Pancreas (tissue), 10 donors: ENCODE data around the gene PITPNM3. TPM values are rescaled to one million over a fixed set of nuclear protein-coding genes. Genes with fewer than 3 reads are reported as not detected.

Source experiments
- ATAC-seq, 4 donors: fragments of 200-7000 bp; cut with Tn5 transposase; one replicate each; pipeline versions ENCODE4 v1.8.0 to v1.9.1; 2020; ENCODE audit warnings: mild to moderate bottlenecking in 4 of 4, moderate library complexity in 4 of 4
- DNase-seq, 6 donors: peaks; one replicate each; pipeline ENCODE4 v3.0.0-alpha.2; 2020
- FAIRE-seq: peaks from 2 replicates; lab custom pipeline; 2012; peaks lifted over from hg19 to GRCh38; lab: Jason Lieb, UNC
- H3K27ac ChIP-seq, 4 donors: fragments of 200-600 bp; sonication (generic); 1 replicate in 3 of 4; 2 replicates in 1 of 4; pipeline versions ENCODE4 v1.5.0 to v1.8.0; 2020
- H3K27me3 ChIP-seq, 4 donors: fragments of 200-600 bp; one replicate each; pipeline ENCODE4 v1.8.0; 2021
- H3K36me3 ChIP-seq, 3 donors: fragments of 200-600 bp; sonication (generic) in 1 of 3; one replicate each; pipeline versions ENCODE4 v1.5.0 to v1.8.0; 2020 to 2021
- H3K4me1 ChIP-seq, 3 donors: fragments of 200-600 bp; one replicate each; pipeline ENCODE4 v1.8.0; 2021
- H3K4me3 ChIP-seq, 4 donors: fragments of 200-600 bp; sonication (generic) in 2 of 4; one replicate each; pipeline versions ENCODE4 v1.5.0 to v1.8.0; 2020 to 2021
- H3K9me3 ChIP-seq, 4 donors: fragments of 200-600 bp; one replicate each; pipeline ENCODE4 v1.8.0; 2021
- WGBS, 2 donors: extraction: QIAGEN DNeasy Blood & Tissue Kit; methylation state at CpG; one replicate each; pipeline ENCODE4 v1.1.7; 2013; 5-methylcytosine and 5-hydroxymethylcytosine counted together
- intact Hi-C, 3 donors: fragments of 100-400 bp; cut with DNase I; formaldehyde crosslinking; loops; one replicate each; pipeline versions ENCODE4 v1.11.1 to v1.14.2; 2022
- polyA plus RNA-seq, 2 donors: library from polyadenylated mRNA; stranded (reverse); fragments of 200-250 nt; gene quantifications; one replicate each; pipeline ENCODE4 v1.2.3, GENCODE V29; 2013
- total RNA-seq, 6 donors: library from RNA; stranded (reverse); fragmentation: NEBNext Ultra II Directional in 4 of 6; extraction: Animal tissue kit (Norgen Biotek cat#: 25700) in 4 of 6; gene quantifications; one replicate each; pipeline versions ENCODE4 v1.2.1 to v1.2.4, GENCODE V29; 2021 to 2023
- TF ChIP-seq, protein P1 (sequence below), 4 donors: fragments of 200-600 bp; sonication (generic) in 3 of 4; IDR thresholded peaks; one replicate each; pipeline versions ENCODE4 v1.5.0 to v1.8.0; 2021; ENCODE audit warnings: antibody characterized with exemption in 4 of 4
- donor health status: healthy with polysubstance abuse.
- donor health status: DM: no; HTN: no; CAD: no; lungs with moderate emphysema.
- donor health status: DM: no; HTN: no; CAD: no.
- donor health status: control.
- donor health status: control.
- donor health status: Bipolar disorder and iron deficiency.
- donor health status: DM: yes; HTN: yes; CAD: no.
- donor health status: DM: no; HTN: no; CAD: no.
- donor health status: DM: no; HTN: no; CAD: no.
- donor health status: DM: yes; HTN: yes; CAD: no.

Gene PITPNM3
- total and polyA plus RNA-seq, 8 donors: 0.67 to 5.1 (median 2.5) TPM

DNA sequence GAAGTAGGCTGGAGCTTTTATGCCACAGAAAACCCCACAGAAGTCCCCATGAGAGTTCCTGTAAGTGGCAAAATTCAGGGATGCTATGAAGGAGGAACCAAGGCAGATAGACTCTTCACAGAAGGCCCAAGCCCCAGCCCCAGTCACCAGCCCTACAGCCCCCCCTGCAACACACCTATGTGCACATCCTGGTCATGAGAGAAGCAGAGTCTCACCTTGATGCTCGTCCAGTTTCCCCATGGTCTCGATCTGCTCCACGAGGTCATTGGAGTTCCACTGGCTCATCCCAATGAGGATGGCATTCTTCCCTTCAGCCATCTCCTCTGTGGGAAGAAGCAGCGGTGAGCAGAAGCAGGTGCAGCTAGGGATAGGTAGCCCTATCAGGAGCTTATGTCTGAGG lies 31.2 kb downstream of the PITPNM3 start:
- Histone ChIP-seq H3K9me3 (no peaks in the 10 kb centered on the region), H3K4me3 (no peak overlapping the region), H3K27me3 (no peaks in the 10 kb centered on the region), H3K27ac (no peak overlapping the region), H3K4me1 (no peaks in the 10 kb centered on the region), H3K36me3 (no peaks in the 10 kb centered on the region)
- intact Hi-C loops: no loop called here
- no peak for FAIRE-seq
- TF ChIP-seq, protein P1, sequence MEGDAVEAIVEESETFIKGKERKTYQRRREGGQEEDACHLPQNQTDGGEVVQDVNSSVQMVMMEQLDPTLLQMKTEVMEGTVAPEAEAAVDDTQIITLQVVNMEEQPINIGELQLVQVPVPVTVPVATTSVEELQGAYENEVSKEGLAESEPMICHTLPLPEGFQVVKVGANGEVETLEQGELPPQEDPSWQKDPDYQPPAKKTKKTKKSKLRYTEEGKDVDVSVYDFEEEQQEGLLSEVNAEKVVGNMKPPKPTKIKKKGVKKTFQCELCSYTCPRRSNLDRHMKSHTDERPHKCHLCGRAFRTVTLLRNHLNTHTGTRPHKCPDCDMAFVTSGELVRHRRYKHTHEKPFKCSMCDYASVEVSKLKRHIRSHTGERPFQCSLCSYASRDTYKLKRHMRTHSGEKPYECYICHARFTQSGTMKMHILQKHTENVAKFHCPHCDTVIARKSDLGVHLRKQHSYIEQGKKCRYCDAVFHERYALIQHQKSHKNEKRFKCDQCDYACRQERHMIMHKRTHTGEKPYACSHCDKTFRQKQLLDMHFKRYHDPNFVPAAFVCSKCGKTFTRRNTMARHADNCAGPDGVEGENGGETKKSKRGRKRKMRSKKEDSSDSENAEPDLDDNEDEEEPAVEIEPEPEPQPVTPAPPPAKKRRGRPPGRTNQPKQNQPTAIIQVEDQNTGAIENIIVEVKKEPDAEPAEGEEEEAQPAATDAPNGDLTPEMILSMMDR (IDR thresholded peaks at IDR 0.05): no peak
- ATAC-seq: no peak
- 72 to 94% methylated on average over 4 of the region's 4 CpGs for WGBS, 2 donors
- DNase-seq: peak in 1 of 6 donors; percentile 12

DNA sequence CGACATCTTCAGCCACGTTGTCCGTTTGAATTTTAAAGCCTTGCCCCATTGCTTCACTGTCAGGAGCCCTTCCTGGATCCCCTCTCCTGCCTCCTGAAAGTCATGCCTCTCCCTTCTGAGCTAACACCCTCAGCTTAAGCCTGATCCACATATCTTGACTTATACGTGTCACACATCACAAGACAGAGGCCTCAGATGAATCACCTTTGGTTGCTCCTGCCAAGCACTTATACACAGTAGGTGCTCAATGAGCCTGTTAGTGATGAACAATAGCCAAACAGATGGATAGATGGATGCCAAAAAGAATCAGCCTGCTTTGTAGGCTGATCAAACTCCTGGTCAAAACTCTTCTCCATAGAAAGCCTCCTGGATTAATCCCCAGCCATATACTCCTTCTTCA lies 31.8 kb downstream of the PITPNM3 start:
- WGBS, 2 donors: 86 to 87% methylated on average over 4 of the region's 4 CpGs
- Histone ChIP-seq H3K27me3 (no peaks in the 10 kb centered on the region), H3K4me3 (no peak overlapping the region), H3K36me3 (no peaks in the 10 kb centered on the region), H3K4me1 (no peaks in the 10 kb centered on the region), H3K27ac (no peak overlapping the region), H3K9me3 (no peaks in the 10 kb centered on the region)
- TF ChIP-seq, protein P1 (IDR thresholded peaks at IDR 0.05): no peak
- intact Hi-C loops: no loop called here
- DNase-seq: no peak
- FAIRE-seq: no peak
- no peak for ATAC-seq

DNA sequence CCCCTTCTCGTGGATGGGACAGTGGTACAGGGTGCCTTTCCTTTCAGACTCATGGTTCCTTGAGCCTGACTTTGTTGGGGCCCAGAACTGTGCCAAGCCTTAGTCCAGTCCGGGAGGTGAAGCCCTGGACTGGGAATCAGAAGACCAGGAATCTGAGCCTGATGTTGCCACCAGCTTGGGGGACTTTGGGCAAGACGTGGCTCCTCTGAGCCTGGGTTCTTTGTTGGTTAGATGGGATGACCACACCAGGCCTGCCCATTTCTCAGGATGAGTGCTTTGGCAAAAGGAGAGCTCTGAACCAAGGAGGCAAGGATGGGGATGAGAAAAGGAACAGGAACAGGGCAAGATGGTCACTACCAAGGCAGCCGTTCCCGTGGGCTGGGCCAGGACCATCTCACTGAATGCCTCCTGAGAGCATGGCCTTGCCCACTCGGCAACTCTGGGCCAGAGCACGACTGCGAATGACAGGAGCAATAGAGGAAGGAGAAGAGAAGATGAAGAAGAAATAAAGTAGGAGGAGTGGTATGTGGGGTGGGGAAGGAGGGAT lies 32.5 kb downstream of the PITPNM3 start:
- DNase-seq: peak in 1 of 6 donors; percentile 33
- 74 to 84% methylated on average over 8 of the region's 8 CpGs for WGBS, 2 donors
- Histone ChIP-seq H3K27ac (no peak overlapping the region), H3K4me1 (no peaks in the 10 kb centered on the region), H3K9me3 (no peaks in the 10 kb centered on the region), H3K4me3 (no peak overlapping the region), H3K27me3 (no peaks in the 10 kb centered on the region), H3K36me3 (no peaks in the 10 kb centered on the region)
- intact Hi-C loops: no loop called here
- FAIRE-seq: no peak
- TF ChIP-seq, protein P1 (IDR thresholded peaks at IDR 0.05): no peak
- ATAC-seq: no peak

DNA sequence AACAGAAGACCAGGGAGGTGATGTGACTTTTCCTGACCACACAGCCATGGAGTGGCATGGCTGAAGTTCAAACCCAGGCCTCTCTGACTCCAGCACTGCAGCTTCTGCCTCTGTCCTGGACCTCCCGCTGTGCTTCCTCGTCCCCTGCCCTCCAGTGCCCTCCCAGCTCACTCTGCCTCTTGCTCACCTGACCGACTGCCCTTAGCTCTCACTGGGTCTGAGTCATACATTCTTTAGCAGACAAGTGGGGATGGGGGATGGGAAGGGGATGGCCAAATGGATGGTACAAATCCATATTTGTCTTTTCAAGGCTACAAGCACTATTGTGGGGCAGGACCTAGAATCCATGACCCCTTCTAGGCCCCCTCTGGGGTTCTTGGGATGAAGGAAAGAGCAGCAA lies 33.0 kb downstream of the PITPNM3 start:
- DNase-seq: peak in 1 of 6 donors; percentile 31
- Histone ChIP-seq H3K27ac (no peak overlapping the region), H3K36me3 (no peaks in the 10 kb centered on the region), H3K4me3 (no peak overlapping the region), H3K27me3 (no peaks in the 10 kb centered on the region), H3K9me3 (no peaks in the 10 kb centered on the region), H3K4me1 (no peaks in the 10 kb centered on the region)
- TF ChIP-seq, protein P1 (IDR thresholded peaks at IDR 0.05): no peak
- peak in 3 of 4 donors; percentile 31 to 63 (median 40) for ATAC-seq
- no peak for FAIRE-seq
- 58 to 65% methylated on average over 3 of the region's 3 CpGs for WGBS, 2 donors
- intact Hi-C loops: no loop called here

DNA sequence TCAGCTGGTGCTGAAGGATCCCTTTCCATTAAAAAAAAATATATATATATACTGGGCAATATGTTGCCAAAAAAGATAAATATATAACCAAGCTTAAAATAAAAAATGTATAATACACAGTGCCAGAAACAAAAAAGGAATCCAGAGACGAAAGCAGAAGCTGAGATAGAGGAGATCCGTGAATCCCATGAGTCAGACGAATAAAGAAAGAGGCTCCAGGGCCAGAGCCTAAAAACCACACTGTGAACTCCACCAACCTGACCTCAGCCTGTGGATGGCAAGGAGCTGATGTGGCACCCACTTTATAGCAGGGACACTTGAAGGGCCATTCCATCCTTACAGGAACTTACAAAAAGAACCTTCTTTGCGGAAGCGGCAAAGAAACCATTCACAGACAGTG lies 34.8 kb downstream of the PITPNM3 start:
- FAIRE-seq (no peak), DNase-seq (no peak), ATAC-seq (no peak)
- Histone ChIP-seq H3K27ac (no peak overlapping the region), H3K9me3 (no peaks in the 10 kb centered on the region), H3K36me3 (no peaks in the 10 kb centered on the region), H3K4me1 (no peaks in the 10 kb centered on the region), H3K27me3 (no peaks in the 10 kb centered on the region), H3K4me3 (no peak overlapping the region)
- WGBS, 2 donors: 95 to 96% methylated on average over 5 of the region's 5 CpGs
- TF ChIP-seq, protein P1 (IDR thresholded peaks at IDR 0.05): no peak
- intact Hi-C loops: no loop called here
